Endometrium (tissue), 2 donors: Measurements from ENCODE around the gene MARCHF10.
"Not testable (repeated sequence)": the region's sequence is repeated elsewhere in the genome, so short reads cannot be mapped to it uniquely, and the experiment has no call there.

Experiments used
- FAIRE-seq: peaks from 2 replicates; lab custom pipeline; 2012; peaks lifted over from hg19 to GRCh38; lab: Jason Lieb, UNC
- donor health status: control.
- donor health status: control.

Gene MARCHF10

GRCh38 chr17:62717889-62718288 lies 90.2 kb downstream of the MARCHF10 start:
- FAIRE-seq = no peak

DNA sequence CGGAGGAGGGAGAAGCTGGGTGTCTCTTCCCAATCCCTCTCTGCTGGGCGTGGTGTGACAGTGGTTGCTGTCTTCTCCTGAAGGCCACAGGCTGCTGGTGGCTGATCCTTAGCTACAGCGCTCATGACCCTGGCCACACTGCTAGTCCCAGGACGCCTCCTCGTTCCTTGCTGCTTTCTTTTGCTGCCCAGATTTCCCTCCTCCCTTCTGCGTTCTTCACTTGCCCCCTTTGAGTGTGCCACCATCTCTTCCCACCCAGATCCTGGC lies 90.6 kb downstream of the MARCHF10 start:
- FAIRE-seq = no peak

- no peak for FAIRE-seq
These were observed 91.1 kb downstream of the MARCHF10 start for GRCh38 chr17:62716834-62717588.

DNA sequence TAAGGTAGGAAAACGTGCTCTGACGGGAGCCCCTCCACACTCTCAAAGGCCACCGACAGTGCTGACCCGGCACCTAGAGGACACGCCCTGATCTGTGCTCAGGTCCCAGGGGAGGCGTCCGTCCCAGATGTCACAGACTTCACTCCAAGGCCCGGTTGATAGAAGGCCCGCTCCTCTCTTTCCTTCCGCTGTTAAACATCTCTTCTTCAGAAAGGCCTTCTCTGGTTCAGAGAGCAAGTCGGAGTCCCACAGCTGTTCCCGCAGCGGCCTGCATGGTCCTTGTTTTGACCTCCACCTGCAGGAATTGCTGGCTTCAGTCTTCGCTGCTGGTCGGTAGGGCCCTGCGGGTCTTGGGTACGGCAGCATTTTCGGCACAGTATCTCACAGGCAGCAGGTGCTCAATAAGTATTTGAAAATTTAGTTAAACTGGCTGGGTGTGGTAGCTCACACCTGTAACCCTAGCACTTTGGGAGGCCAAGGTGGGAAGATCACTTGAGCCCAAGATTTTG lies 92.2 kb downstream of the MARCHF10 start:
- no peak for FAIRE-seq

GRCh38 chr17:62714016-62714777 lies 93.9 kb downstream of the MARCHF10 start:
- FAIRE-seq = no peak

- no peak for FAIRE-seq
These were observed 94.8 kb downstream of the MARCHF10 start for GRCh38 chr17:62713086-62713881.

- FAIRE-seq = no peak
These were observed 95.9 kb downstream of the MARCHF10 start for GRCh38 chr17:62712171-62712581.

- no peak for FAIRE-seq
These were observed 99.5 kb downstream of the MARCHF10 start for GRCh38 chr17:62708587-62708986.

- no peak for FAIRE-seq
These were observed 100.7 kb downstream of the MARCHF10 start for GRCh38 chr17:62707425-62707739.

DNA sequence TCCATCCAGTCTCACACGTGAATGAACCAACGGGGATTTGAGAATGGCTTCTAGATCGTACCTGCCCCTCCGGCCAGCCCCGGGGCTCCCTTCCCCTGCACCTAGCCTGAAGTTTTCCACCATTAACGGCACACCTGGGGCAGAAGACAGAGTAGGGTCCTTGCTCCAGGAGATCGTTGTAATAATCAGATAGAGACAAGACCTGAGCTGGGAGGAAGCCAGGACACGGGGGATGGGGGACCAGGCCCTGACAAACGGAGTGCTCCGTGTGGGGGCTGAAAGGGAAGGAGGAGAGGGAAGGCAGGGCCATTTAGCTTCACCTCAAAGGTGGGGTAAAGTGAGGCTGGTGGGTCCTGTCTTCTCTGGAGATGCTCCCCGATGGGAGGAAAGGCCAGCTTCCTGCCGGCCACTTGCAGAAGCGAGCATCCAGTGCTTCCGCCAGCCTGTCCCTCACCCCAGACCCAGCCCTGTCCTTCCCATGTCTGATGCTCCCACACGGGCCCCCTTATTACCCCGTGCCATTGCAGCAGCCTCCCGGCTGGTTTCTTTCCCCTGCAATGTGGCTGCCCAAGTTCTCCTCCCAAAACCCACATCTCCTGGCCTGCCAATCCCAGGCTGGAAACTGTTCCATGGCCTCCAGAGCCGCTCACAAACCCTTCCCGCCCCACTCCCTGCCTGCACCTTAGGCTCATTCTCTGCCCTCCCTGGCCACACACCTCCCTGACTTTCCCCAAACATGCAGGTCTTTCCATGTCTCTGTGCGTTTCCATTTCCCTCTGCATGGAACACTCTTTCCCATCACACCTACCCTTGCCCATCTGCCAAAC lies 101.3 kb downstream of the MARCHF10 start:
- FAIRE-seq = no peak

DNA sequence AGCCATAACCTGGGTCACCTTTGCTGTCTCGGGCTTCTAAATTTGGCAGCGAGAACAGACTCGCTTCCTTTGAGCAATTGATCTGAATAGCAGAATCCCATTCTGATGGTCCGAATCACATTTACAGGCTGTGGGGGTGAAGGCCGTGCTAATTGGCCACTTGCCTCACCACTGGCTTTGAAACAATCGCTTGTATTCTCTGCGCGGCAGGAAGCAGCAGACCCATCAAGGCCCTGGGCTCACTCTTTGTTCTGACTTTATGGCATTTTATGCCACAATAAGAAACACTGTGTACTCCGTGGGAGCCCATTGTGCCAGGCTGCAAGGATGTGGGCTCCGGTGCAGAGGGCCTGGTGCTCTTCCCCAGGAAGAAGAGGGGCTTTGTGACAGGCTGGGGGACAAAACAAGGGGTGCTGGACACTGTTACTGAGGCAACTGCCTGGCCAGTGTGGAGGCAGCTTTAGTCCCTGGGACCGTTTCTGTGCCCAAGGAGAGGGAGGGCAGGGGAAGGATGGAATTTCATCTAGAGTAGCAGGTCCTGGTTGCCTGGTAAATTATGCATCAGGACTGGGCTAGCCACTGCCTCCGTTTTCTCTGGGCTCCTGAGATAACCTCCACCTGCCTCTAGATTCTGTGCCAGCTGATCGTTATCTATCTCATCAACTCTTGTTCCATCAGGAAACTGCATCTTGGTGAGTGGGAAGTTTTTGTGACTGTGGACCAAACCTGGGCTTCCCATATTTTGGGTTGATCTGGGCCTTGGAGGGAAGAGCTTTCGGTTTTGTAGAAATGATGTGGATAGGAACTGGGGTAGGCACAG lies 102.1 kb downstream of the MARCHF10 start:
- no peak for FAIRE-seq

DNA sequence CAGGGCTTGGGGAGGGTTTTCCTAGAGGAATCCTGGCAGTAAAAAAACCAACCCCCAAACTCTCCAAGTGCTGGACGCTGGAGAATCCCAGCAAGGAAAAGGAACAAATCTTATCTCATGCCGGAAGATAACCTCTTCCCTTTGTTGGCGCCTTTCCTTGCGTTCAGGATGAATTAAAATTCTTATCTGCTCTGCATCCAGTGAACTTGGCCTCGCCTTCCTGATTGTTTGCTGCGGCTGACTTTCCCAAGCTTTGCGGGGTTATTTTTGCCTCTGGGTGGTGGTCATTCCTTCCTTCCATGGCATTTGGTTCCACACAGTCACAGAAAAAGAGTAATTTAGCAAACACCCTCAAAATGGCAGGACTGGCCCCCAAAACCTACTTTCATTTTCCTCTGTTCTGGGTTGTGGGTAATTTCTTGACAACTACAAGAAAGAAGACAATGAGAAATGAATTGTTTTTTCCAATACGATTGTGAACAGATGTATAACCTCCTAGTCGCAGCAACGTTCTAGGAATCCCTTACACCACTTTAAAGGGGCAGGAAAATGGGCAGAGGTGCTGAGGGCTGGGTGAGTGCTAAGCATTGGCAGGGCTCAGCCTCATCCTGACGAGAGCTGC lies 102.8 kb downstream of the MARCHF10 start:
- FAIRE-seq = no peak

GRCh38 chr17:62704381-62704971 lies 103.6 kb downstream of the MARCHF10 start:
- FAIRE-seq = no peak

- FAIRE-seq = no peak
These were observed 104.2 kb downstream of the MARCHF10 start for GRCh38 chr17:62703776-62704380.

DNA sequence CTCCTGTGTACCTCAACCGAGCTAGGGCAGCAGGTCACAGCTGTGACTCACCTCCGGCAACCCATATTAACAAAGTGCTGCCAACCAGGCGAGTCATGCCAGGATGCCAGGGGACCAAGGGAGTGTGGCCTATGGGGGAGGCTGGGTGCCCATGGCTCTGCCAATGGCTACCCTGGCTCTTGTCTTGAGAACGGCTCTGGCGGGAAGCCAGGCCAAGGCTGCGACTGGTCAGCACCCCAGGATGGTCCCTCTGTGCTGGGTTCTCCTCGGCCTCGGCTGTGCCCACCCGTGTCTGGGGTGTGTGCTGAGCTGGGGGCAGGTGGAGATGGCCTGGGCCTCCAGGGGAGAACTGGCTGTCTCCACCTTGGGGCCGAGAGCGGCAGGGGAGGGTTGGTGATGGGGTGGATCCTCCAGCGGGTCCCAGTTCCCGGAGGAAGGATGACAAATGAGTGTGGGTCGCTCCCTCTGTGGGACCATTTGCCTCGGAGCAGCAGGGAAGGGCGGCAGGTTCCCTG lies 104.8 kb downstream of the MARCHF10 start:
- FAIRE-seq = no peak

DNA sequence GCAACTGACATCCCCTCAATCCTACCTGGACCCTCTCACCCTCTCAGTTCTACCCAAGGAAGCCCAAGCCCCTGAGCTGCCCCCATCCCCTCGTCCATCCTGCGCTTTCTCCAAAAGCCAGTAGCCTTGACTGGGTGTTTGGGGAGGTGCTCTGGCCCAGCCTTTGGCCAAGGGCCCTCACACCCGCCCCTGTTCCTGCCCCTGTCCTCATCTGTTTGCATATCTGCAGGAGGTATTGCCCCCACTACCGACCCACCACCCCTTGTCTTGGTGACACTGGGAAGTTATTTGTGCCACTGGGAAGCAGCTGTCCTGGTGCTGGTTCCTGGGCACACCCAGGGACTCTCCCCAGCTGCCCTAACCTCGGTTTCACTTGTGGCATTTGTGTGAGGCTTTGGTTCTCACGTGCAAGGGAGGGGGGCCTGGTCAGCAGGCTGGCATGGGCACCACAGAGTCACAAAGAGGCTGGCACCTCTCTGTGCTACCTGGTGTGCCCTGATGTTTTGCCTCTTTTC lies 105.3 kb downstream of the MARCHF10 start:
- FAIRE-seq = no peak

- no peak for FAIRE-seq
These were observed 106.4 kb downstream of the MARCHF10 start for GRCh38 chr17:62701706-62702085.

GRCh38 chr17:62700964-62701705 lies 107.0 kb downstream of the MARCHF10 start:
- FAIRE-seq = no peak

GRCh38 chr17:62698459-62698858 lies 109.7 kb downstream of the MARCHF10 start:
- not testable (repeated sequence) for FAIRE-seq
